CD4-positive, alpha-beta T cell treated with Interleukin-15 for 4 hours (primary cell): ENCODE measurements around the gene SRPRB.
"Not testable (repeated sequence)": the region's sequence is repeated elsewhere in the genome, so short reads cannot be mapped to it uniquely, and the experiment has no call there.

Experiments used
- DNase-seq: peaks from one replicate; pipeline ENCODE4 v3.0.0-alpha.2; 2020; ENCODE audit warnings: low spot score

The SRPRB gene

GRCh38 chr3:133777807-133778568 is 27.6 kb upstream of the SRPRB start:
- no peak for DNase-seq

GRCh38 chr3:133779626-133780203 is 25.9 kb upstream of the SRPRB start:
- no peak for DNase-seq

GRCh38 chr3:133780756-133781155 is 24.9 kb upstream of the SRPRB start:
- DNase-seq = not testable (repeated sequence)

GRCh38 chr3:133781570-133781969 is 24.0 kb upstream of the SRPRB start:
- DNase-seq = no peak

GRCh38 chr3:133782454-133782853 is 23.2 kb upstream of the SRPRB start:
- DNase-seq = no peak

GRCh38 chr3:133783762-133784161 is 21.9 kb upstream of the SRPRB start:
- no peak for DNase-seq

- DNase-seq = no peak
Measured at GRCh38 chr3:133788024-133788423, 17.6 kb upstream of the SRPRB start.

GRCh38 chr3:133792171-133792763 is 13.3 kb upstream of the SRPRB start:
- no peak for DNase-seq

- DNase-seq = no peak
Measured at GRCh38 chr3:133797396-133798105, 8.1 kb upstream of the SRPRB start.

GRCh38 chr3:133799794-133800585 is 5.6 kb upstream of the SRPRB start:
- no peak for DNase-seq

- no peak for DNase-seq
Measured at GRCh38 chr3:133803469-133803868, 2.1 kb upstream of the SRPRB start.

- no peak for DNase-seq
Measured at GRCh38 chr3:133804896-133805295, 719 bp upstream of the SRPRB start.

GRCh38 chr3:133805384-133805701 is 272 bp upstream of the SRPRB start:
- DNase-seq = no peak

GRCh38 chr3:133812872-133813271 is 7.3 kb downstream of the SRPRB start:
- DNase-seq = no peak

- no peak for DNase-seq
Measured at GRCh38 chr3:133815386-133815785, 9.8 kb downstream of the SRPRB start.

- DNase-seq = no peak
Measured at GRCh38 chr3:133820129-133820528, 14.5 kb downstream of the SRPRB start.

- DNase-seq = no peak
Measured at GRCh38 chr3:133820889-133821675, 15.5 kb downstream of the SRPRB start.

GRCh38 chr3:133821767-133822638 is 16.4 kb downstream of the SRPRB start:
- DNase-seq = no peak

- no peak for DNase-seq
Measured at GRCh38 chr3:133824961-133825485, 19.4 kb downstream of the SRPRB start.
